ENCODE results near the gene PHYH.
"Not testable (repeated sequence)": the region's sequence is repeated elsewhere in the genome, so short reads cannot be mapped to it uniquely, and the experiment has no call there.

The PHYH gene

GRCh38 chr10:13299437-13300287, at the start of gene PHYH:
TSS of gene PHYH (minus strand) at chr10:13300064. CDS start at chr10:13300042, 22 bp downstream.
- DNase-seq = peak; percentile 59

- DNase-seq = peak; percentile 57
Observed at GRCh38 chr10:13348216-13349017, 48.6 kb upstream of the PHYH start, which contains the start of gene SEPHS1. TSS of gene SEPHS1 (minus strand) at chr10:13348293. CDS start at chr10:13344950, 3,343 bp downstream.

GRCh38 chr10:13347500-13348156, 47.8 kb upstream of the PHYH start:
- DNase-seq = peak; percentile 57

GRCh38 chr10:13347043-13347499, 47.2 kb upstream of the PHYH start:
- no peak for DNase-seq

GRCh38 chr10:13346283-13347042, 46.6 kb upstream of the PHYH start:
- DNase-seq = no peak

GRCh38 chr10:13340626-13341376, 40.9 kb upstream of the PHYH start:
- DNase-seq = no peak

- no peak for DNase-seq
Observed at GRCh38 chr10:13340068-13340467, 40.2 kb upstream of the PHYH start.

GRCh38 chr10:13338390-13339110, 38.7 kb upstream of the PHYH start:
- no peak for DNase-seq

GRCh38 chr10:13337827-13338196, 37.9 kb upstream of the PHYH start:
- no peak for DNase-seq

GRCh38 chr10:13337128-13337826, 37.4 kb upstream of the PHYH start:
- no peak for DNase-seq

- DNase-seq = no peak
Observed at GRCh38 chr10:13335881-13336280, 36.0 kb upstream of the PHYH start.

GRCh38 chr10:13334556-13334955, 34.7 kb upstream of the PHYH start:
- no peak for DNase-seq

- no peak for DNase-seq
Observed at GRCh38 chr10:13331646-13332045, 31.8 kb upstream of the PHYH start.

- not testable (repeated sequence) for DNase-seq
Observed at GRCh38 chr10:13330980-13331379, 31.1 kb upstream of the PHYH start.

GRCh38 chr10:13329565-13329964, 29.7 kb upstream of the PHYH start:
- DNase-seq = no peak

GRCh38 chr10:13328613-13329012, 28.7 kb upstream of the PHYH start:
- DNase-seq = no peak

GRCh38 chr10:13328126-13328525, 28.3 kb upstream of the PHYH start:
- no peak for DNase-seq

- DNase-seq = no peak
Observed at GRCh38 chr10:13327534-13327933, 27.7 kb upstream of the PHYH start.

- DNase-seq = no peak
Observed at GRCh38 chr10:13322615-13323148, 22.8 kb upstream of the PHYH start.

GRCh38 chr10:13321576-13321975, 21.7 kb upstream of the PHYH start:
- DNase-seq = no peak
